Measurements from ENCODE around the gene RBFOX2. TPM values are rescaled to one million over a fixed set of nuclear protein-coding genes. Genes with fewer than 3 reads are reported as not detected.

RBFOX2 gene
- total and polyA plus RNA-seq, 2 donors (not counting 1 experiment from before 2014, with no cell fraction given), result 173 to 190 TPM

DNA sequence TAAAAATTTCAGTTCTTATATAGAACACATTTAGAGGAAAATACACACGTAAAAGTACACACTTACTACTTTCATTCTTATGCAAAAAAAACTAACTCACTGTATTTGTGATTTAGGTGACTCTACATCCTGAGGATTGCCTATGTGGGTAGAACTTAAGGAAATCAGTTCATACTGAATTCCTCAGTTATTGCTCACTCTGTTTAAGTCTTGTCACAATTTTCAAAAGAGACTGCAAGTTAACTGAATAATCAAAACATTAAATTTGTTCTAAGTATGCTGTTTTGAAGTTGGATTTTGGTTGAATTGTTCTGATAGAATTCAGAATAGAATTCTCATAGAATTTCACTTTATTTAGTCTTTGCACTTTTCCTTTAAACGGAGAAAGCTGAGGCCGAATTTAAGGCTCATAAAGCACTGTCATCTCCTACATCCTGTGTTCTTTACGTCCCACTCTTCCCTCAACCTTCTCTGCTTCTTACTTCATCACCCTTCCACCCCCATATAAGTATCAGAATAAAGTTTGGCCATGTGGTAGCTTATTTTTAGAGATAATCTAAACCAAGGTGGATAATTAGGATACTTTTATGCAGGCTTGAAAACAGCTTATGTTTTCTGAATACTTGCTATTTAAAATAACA lies 251.2 kb downstream of the RBFOX2 start:
- Histone ChIP-seq H3K4me1 (ENCODE audit: control insufficient read depth, extremely low read depth, insufficient read depth, low read length) (peaks cover 9% of the 10 kb centered on the region), H3K27ac (ENCODE audit: insufficient read depth, low read length) (peak overlapping the region; percentile 6), H3K79me2 (ENCODE audit: control insufficient read depth, insufficient read depth, low read length) (peaks cover 25% of the 10 kb centered on the region), H4K20me1 (ENCODE audit: control insufficient read depth, extremely low read depth, insufficient read depth, low read length) (no peaks in the 10 kb centered on the region), H3K9me3 (ENCODE audit: control insufficient read depth, insufficient read depth, low read depth, low read length) (no peaks in the 10 kb centered on the region), H3K9ac (ENCODE audit: insufficient read depth, low read length) (no peak overlapping the region), H3K4me3 (replicated peaks in 1 of 4; ENCODE audit: control extremely low read depth in 1 of 4, insufficient read depth in 1 of 4, low read depth in 3 of 4, low read length in 4 of 4) (no peak overlapping the region), H3K4me2 (ENCODE audit: extremely low read depth, insufficient read depth, low read length) (peak overlapping the region; percentile 66), H3K27me3 (ENCODE audit: control insufficient read depth, insufficient read depth, low read length) (no peaks in the 10 kb centered on the region), H2AFZ (ENCODE audit: low read length) (no peak overlapping the region), H3K36me3 (ENCODE audit: control insufficient read depth, insufficient read depth, low read length) (peaks cover 5% of the 10 kb centered on the region)
- DNase-seq (ENCODE audit: low read depth in 2 of 2), result peak; percentile 78 to 92
- TF ChIP-seq EZH2 (IDR thresholded peaks at IDR 0.05; ENCODE audit: low read length, missing control alignments), result no peak
- TF ChIP-seq, protein P1, sequence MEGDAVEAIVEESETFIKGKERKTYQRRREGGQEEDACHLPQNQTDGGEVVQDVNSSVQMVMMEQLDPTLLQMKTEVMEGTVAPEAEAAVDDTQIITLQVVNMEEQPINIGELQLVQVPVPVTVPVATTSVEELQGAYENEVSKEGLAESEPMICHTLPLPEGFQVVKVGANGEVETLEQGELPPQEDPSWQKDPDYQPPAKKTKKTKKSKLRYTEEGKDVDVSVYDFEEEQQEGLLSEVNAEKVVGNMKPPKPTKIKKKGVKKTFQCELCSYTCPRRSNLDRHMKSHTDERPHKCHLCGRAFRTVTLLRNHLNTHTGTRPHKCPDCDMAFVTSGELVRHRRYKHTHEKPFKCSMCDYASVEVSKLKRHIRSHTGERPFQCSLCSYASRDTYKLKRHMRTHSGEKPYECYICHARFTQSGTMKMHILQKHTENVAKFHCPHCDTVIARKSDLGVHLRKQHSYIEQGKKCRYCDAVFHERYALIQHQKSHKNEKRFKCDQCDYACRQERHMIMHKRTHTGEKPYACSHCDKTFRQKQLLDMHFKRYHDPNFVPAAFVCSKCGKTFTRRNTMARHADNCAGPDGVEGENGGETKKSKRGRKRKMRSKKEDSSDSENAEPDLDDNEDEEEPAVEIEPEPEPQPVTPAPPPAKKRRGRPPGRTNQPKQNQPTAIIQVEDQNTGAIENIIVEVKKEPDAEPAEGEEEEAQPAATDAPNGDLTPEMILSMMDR (conservative IDR thresholded peaks at IDR 0.05 in 1 of 2, IDR thresholded peaks at IDR 0.05 in 1 of 2; ENCODE audit: low read depth in 1 of 2, low read length in 2 of 2), result no peak

DNA sequence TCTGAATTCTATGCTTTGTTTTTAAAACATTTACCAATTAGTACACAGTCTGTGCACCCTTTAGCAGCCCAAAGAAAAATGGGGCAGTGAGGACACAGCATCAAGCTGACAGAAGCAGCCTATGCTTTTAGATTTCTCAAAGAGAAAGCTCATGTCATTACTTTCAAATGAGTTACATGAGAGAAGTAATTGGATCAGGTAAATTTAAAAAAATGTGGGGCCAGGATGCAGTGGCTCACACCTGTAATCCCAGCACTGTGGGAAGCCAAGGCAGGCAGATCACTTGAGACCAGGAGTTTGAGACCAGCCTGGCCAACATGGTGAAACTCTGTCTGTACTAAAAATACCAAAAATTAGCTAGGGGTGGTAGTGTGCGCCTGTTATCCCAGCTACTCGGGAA lies 253.3 kb downstream of the RBFOX2 start:
- Histone ChIP-seq H3K36me3 (ENCODE audit: control insufficient read depth, insufficient read depth, low read length) (peaks cover 2% of the 10 kb centered on the region), H3K4me3 (replicated peaks in 1 of 4; ENCODE audit: control extremely low read depth in 1 of 4, insufficient read depth in 1 of 4, low read depth in 3 of 4, low read length in 4 of 4) (no peak overlapping the region), H3K79me2 (ENCODE audit: control insufficient read depth, insufficient read depth, low read length) (peaks cover 13% of the 10 kb centered on the region), H3K4me1 (ENCODE audit: control insufficient read depth, extremely low read depth, insufficient read depth, low read length) (peaks cover 9% of the 10 kb centered on the region), H3K27me3 (ENCODE audit: control insufficient read depth, insufficient read depth, low read length) (no peaks in the 10 kb centered on the region), H4K20me1 (ENCODE audit: control insufficient read depth, extremely low read depth, insufficient read depth, low read length) (no peaks in the 10 kb centered on the region), H3K4me2 (ENCODE audit: extremely low read depth, insufficient read depth, low read length) (no peak overlapping the region), H3K27ac (ENCODE audit: insufficient read depth, low read length) (no peak overlapping the region), H2AFZ (ENCODE audit: low read length) (no peak overlapping the region), H3K9ac (ENCODE audit: insufficient read depth, low read length) (no peak overlapping the region), H3K9me3 (ENCODE audit: control insufficient read depth, insufficient read depth, low read depth, low read length) (no peaks in the 10 kb centered on the region)
- no peak for DNase-seq (ENCODE audit: low read depth in 2 of 2)
- TF ChIP-seq EZH2 (IDR thresholded peaks at IDR 0.05; ENCODE audit: low read length, missing control alignments), result no peak
- TF ChIP-seq, protein P1 (conservative IDR thresholded peaks at IDR 0.05 in 1 of 2, IDR thresholded peaks at IDR 0.05 in 1 of 2; ENCODE audit: low read depth in 1 of 2, low read length in 2 of 2), result no peak

DNA sequence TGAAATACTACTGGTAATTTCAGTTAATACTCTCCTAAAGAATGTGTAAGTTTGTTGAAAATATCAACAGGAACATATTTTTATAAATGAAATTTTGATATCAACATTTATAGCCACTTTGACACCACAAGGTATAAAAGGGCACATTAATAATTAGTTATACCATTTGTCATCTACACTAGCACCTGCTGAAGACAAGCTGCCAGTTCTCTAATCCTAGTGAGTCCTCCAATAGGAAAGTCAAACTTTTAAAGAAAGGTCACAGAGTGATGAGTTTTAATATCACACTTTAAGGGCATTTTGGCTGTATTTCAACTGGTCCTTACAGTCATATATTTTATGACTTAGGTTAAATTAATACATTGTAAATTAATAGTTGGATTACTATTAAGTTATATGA lies 258.6 kb downstream of the RBFOX2 start:
- Histone ChIP-seq H3K9ac (ENCODE audit: insufficient read depth, low read length) (no peak overlapping the region), H3K9me3 (ENCODE audit: control insufficient read depth, insufficient read depth, low read depth, low read length) (no peaks in the 10 kb centered on the region), H3K36me3 (ENCODE audit: control insufficient read depth, insufficient read depth, low read length) (peaks cover 2% of the 10 kb centered on the region), H3K4me2 (ENCODE audit: extremely low read depth, insufficient read depth, low read length) (no peak overlapping the region), H2AFZ (ENCODE audit: low read length) (no peak overlapping the region), H4K20me1 (ENCODE audit: control insufficient read depth, extremely low read depth, insufficient read depth, low read length) (no peaks in the 10 kb centered on the region), H3K27ac (ENCODE audit: insufficient read depth, low read length) (no peak overlapping the region), H3K79me2 (ENCODE audit: control insufficient read depth, insufficient read depth, low read length) (peaks cover 1% of the 10 kb centered on the region), H3K4me3 (replicated peaks in 1 of 4; ENCODE audit: control extremely low read depth in 1 of 4, insufficient read depth in 1 of 4, low read depth in 3 of 4, low read length in 4 of 4) (no peak overlapping the region), H3K4me1 (ENCODE audit: control insufficient read depth, extremely low read depth, insufficient read depth, low read length) (no peaks in the 10 kb centered on the region), H3K27me3 (ENCODE audit: control insufficient read depth, insufficient read depth, low read length) (no peaks in the 10 kb centered on the region)
- TF ChIP-seq, protein P1 (conservative IDR thresholded peaks at IDR 0.05 in 1 of 2, IDR thresholded peaks at IDR 0.05 in 1 of 2; ENCODE audit: low read depth in 1 of 2, low read length in 2 of 2), result no peak
- no peak for TF ChIP-seq EZH2 (IDR thresholded peaks at IDR 0.05; ENCODE audit: low read length, missing control alignments)
- DNase-seq (ENCODE audit: low read depth in 2 of 2), result no peak

Data from fibroblast of lung (primary cell).